C4-2B (cell line): ENCODE measurements around the gene CTIF.

Source experiments
- ZFX ChIP-seq: fragments of 450-650 bp; IDR thresholded peaks from 2 replicates; pipeline ENCODE4 v1.6.1; 2017
- TF ChIP-seq, protein P1 (sequence below): fragments of 450-650 bp; conservative IDR thresholded peaks from 2 replicates; pipeline ENCODE4 v1.5.1; 2017; ENCODE audit warnings: mild to moderate bottlenecking

DNA sequence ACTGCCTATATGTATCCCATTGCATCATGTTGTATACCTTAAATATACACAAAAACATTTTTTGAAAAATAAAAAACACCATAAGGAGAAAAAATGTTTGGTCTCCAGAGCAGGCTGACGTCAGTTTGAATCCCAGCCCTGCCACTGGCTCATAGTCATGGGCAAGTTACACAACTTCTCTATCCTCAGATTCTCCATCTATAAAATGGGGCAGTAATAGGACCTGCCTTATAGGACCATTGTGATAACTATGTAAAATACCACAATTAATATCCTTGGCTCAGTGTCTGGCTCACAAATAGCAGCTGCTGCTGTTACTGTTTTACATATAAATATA lies 276.3 kb downstream of the CTIF start:
- TF ChIP-seq, protein P1, sequence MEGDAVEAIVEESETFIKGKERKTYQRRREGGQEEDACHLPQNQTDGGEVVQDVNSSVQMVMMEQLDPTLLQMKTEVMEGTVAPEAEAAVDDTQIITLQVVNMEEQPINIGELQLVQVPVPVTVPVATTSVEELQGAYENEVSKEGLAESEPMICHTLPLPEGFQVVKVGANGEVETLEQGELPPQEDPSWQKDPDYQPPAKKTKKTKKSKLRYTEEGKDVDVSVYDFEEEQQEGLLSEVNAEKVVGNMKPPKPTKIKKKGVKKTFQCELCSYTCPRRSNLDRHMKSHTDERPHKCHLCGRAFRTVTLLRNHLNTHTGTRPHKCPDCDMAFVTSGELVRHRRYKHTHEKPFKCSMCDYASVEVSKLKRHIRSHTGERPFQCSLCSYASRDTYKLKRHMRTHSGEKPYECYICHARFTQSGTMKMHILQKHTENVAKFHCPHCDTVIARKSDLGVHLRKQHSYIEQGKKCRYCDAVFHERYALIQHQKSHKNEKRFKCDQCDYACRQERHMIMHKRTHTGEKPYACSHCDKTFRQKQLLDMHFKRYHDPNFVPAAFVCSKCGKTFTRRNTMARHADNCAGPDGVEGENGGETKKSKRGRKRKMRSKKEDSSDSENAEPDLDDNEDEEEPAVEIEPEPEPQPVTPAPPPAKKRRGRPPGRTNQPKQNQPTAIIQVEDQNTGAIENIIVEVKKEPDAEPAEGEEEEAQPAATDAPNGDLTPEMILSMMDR: no peak
- TF ChIP-seq ZFX: no peak
